GM19193 (cell line): Measurements from ENCODE around the gene KAZN.

Experiments
- POLR2A ChIP-seq: IDR thresholded peaks from 4 replicates; pipeline ENCODE4 v1.6.1; 2011; ENCODE audit not compliant: insufficient read depth, insufficient read length; ENCODE audit errors: extremely low read depth

KAZN gene

GRCh38 chr1:14774225-14774624, 175.7 kb downstream of the KAZN start:
- no peak for TF ChIP-seq POLR2A

- no peak for TF ChIP-seq POLR2A
Observed at GRCh38 chr1:14774988-14775387, 176.5 kb downstream of the KAZN start.

GRCh38 chr1:14775434-14775833, 176.9 kb downstream of the KAZN start:
- no peak for TF ChIP-seq POLR2A

- no peak for TF ChIP-seq POLR2A
Observed at GRCh38 chr1:14777516-14778506, 179.3 kb downstream of the KAZN start.

- no peak for TF ChIP-seq POLR2A
Observed at GRCh38 chr1:14778541-14778897, 180.0 kb downstream of the KAZN start.

GRCh38 chr1:14778898-14779865, 180.7 kb downstream of the KAZN start:
- TF ChIP-seq POLR2A: no peak

GRCh38 chr1:14780271-14780670, 181.8 kb downstream of the KAZN start:
- TF ChIP-seq POLR2A: no peak

GRCh38 chr1:14781811-14782210, 183.3 kb downstream of the KAZN start:
- TF ChIP-seq POLR2A: no peak

GRCh38 chr1:14782741-14783591, 184.5 kb downstream of the KAZN start:
- no peak for TF ChIP-seq POLR2A

GRCh38 chr1:14783592-14783886, 185.1 kb downstream of the KAZN start:
- TF ChIP-seq POLR2A: no peak

GRCh38 chr1:14784790-14785773, 186.6 kb downstream of the KAZN start:
- TF ChIP-seq POLR2A: no peak

GRCh38 chr1:14786109-14786675, 187.7 kb downstream of the KAZN start:
- TF ChIP-seq POLR2A: no peak

GRCh38 chr1:14786681-14787080, 188.2 kb downstream of the KAZN start:
- TF ChIP-seq POLR2A: no peak
